Endothelial cell of umbilical vein (primary cell): Measurements from ENCODE around the gene CEACAM1. TPM values are rescaled to one million over a fixed set of nuclear protein-coding genes. Genes with fewer than 3 reads are reported as not detected.

ENCODE experiments used
- BruUV-seq: library from RNA; stranded (reverse); fragments of 400-500 nt; replicated peaks from 2 replicates; lab custom pipeline; 2021; lab: Mats Ljungman, UMichigan
- CTCF ChIA-PET: fragments of 300-600, 350-600 bp; sonication (Branson Sonifier 250); formaldehyde crosslinking; loops from one replicate; lab custom pipeline; 2021; ENCODE audit warnings: antibody characterized with exemption, inconsistent platforms; lab: Charles Lee
- POLR2A ChIA-PET: fragments of 300-600, 350-600 bp; sonication (Branson Sonifier 250); formaldehyde crosslinking; loops from one replicate; lab custom pipeline; 2021; ENCODE audit warnings: antibody characterized with exemption, inconsistent platforms; lab: Charles Lee
- DNase-seq: peaks from one replicate; pipeline ENCODE4 v3.0.0-alpha.2; 2011; ENCODE audit warnings: low read depth, low spot score
- FAIRE-seq: peaks from 2 replicates; lab custom pipeline; 2011; peaks lifted over from hg19 to GRCh38; lab: Jason Lieb, UNC
- H2AFZ ChIP-seq: 2 replicates; pipeline ENCODE4 v1.6.0; 2012; ENCODE audit warnings: low read depth, low read length, control low read depth, inconsistent platforms
- H3K27ac ChIP-seq: 2 replicates; pipeline ENCODE4 v1.5.1; 2011; ENCODE audit warnings: low read depth, mild to moderate bottlenecking, control low read depth, low read length, moderate library complexity; ENCODE audit not compliant: insufficient read depth
- H3K27me3 ChIP-seq, 2 experiments: 2 replicates each; pipeline versions ENCODE4 v1.6.0 to v1.6.1; 2011; ENCODE audit warnings: low read length in 2 of 2, mixed read lengths in 1 of 2; ENCODE audit not compliant: control insufficient read depth in 2 of 2, insufficient read depth in 2 of 2
- H3K36me3 ChIP-seq, 2 experiments: 2 replicates in 1 of 2; 3 replicates in 1 of 2; pipeline ENCODE4 v1.5.1; 2011; ENCODE audit warnings: low read length in 2 of 2, mild to moderate bottlenecking in 1 of 2, moderate library complexity in 1 of 2; ENCODE audit not compliant: control insufficient read depth in 2 of 2, insufficient read depth in 2 of 2; ENCODE audit errors: extremely low read depth in 1 of 2
- H3K4me1 ChIP-seq: 3 replicates; pipeline ENCODE4 v1.5.1; 2011; ENCODE audit warnings: mild to moderate bottlenecking, low read length; ENCODE audit not compliant: control insufficient read depth, insufficient read depth; ENCODE audit errors: extremely low read depth
- H3K4me2 ChIP-seq: 2 replicates; pipeline ENCODE4 v1.6.1; 2011; ENCODE audit warnings: low read length, control low read depth, mixed read lengths; ENCODE audit not compliant: insufficient read depth
- H3K4me3 ChIP-seq, 3 experiments: fragments of 200-600 bp in 1 of 3; sonication (generic), shearing (Covaris generic) in 1 of 3; replicated peaks in 1 of 3; 2 replicates each; pipeline ENCODE4 v1.5.1; 2011 to 2016; ENCODE audit warnings: control low read depth in 3 of 3, low read length in 3 of 3, mild to moderate bottlenecking in 2 of 3, inconsistent platforms in 1 of 3, low read depth in 1 of 3, moderate library complexity in 1 of 3; ENCODE audit not compliant: insufficient read depth in 1 of 3
- H3K79me2 ChIP-seq: 2 replicates; pipeline ENCODE4 v1.6.0; 2012; ENCODE audit warnings: low read length, inconsistent platforms; ENCODE audit not compliant: control insufficient read depth, insufficient read depth
- H3K9ac ChIP-seq: replicated peaks from 2 replicates; pipeline ENCODE3; 2011; ENCODE audit warnings: low read length, control low read depth; ENCODE audit not compliant: insufficient read depth; ENCODE audit errors: extremely low read depth
- H3K9me1 ChIP-seq: replicated peaks from 3 replicates; pipeline ENCODE4 v1.6.0; 2011; ENCODE audit warnings: mild to moderate bottlenecking, low read length; ENCODE audit not compliant: control insufficient read depth, insufficient read depth; ENCODE audit errors: extremely low read depth
- H3K9me3 ChIP-seq: replicated peaks from 2 replicates; pipeline ENCODE4 v1.5.1; 2012; ENCODE audit warnings: low read length, inconsistent platforms; ENCODE audit not compliant: control insufficient read depth, insufficient read depth
- H4K20me1 ChIP-seq: replicated peaks from 2 replicates; pipeline ENCODE3; 2011; ENCODE audit warnings: mild to moderate bottlenecking, low read length; ENCODE audit not compliant: control insufficient read depth, insufficient read depth; ENCODE audit errors: extremely low read depth
- EZH2 ChIP-seq: IDR thresholded peaks from 2 replicates; pipeline ENCODE4 v1.6.1; 2012; ENCODE audit warnings: borderline replicate concordance, low read depth, mild to moderate bottlenecking, moderate library complexity, low read length, inconsistent platforms; ENCODE audit not compliant: severe bottlenecking
- FOS ChIP-seq: IDR thresholded peaks from 2 replicates; pipeline ENCODE4 v1.6.1; 2011; ENCODE audit warnings: mild to moderate bottlenecking, low read length, moderate library complexity, borderline replicate concordance; ENCODE audit not compliant: insufficient read depth
- GATA2 ChIP-seq: IDR thresholded peaks from 2 replicates; pipeline ENCODE4 v1.7.0; 2011; ENCODE audit warnings: low read depth, mild to moderate bottlenecking, moderate library complexity, mixed read lengths, low read length; ENCODE audit not compliant: insufficient read length, insufficient read depth
- JUN ChIP-seq: IDR thresholded peaks from 2 replicates; pipeline ENCODE4 v1.6.1; 2011; ENCODE audit warnings: borderline replicate concordance, low read depth; ENCODE audit not compliant: insufficient read length, insufficient read depth
- MYC ChIP-seq: IDR thresholded peaks from one replicate; pipeline ENCODE4 v1.6.1; 2011; ENCODE audit warnings: mild to moderate bottlenecking, low read depth, low read length
- dilution Hi-C: fragments of 300-500 bp; cut with MboI; formaldehyde crosslinking; loops from one replicate; pipeline ENCODE4 v1.15.0; 2019; ENCODE audit warnings: low sequenced_read_pairs; ENCODE audit not compliant: extremely low pct_ligation_motif_present
- intact Hi-C: fragments of 100-400 bp; cut with micrococcal nuclease; formaldehyde crosslinking; loops from one replicate; pipeline ENCODE4 v1.10.0; 2022
- polyA plus RNA-seq, 4 experiments: library from polyadenylated mRNA; depleted of rRNA in 3 of 4; stranded (reverse) in 3 of 4; unstranded in 1 of 4; fragments of >200 nt; gene quantifications; 2 replicates each; pipeline versions ENCODE4 v1.2.1 to v1.2.3, GENCODE V29; 2011 to 2012; ENCODE audit warnings: missing spikeins in 1 of 4
- total RNA-seq: library from RNA; stranded (reverse); gene quantifications from 2 replicates; pipeline ENCODE4 v1.2.3, GENCODE V29; 2021
- TF ChIP-seq, protein P1 (sequence below): IDR thresholded peaks from 2 replicates; pipeline ENCODE4 v1.6.1; 2011; ENCODE audit not compliant: insufficient read depth, insufficient read length
- TF ChIP-seq, protein P2 (sequence below), 2 donors: IDR thresholded peaks; 1 replicate in 1 of 2; 2 replicates in 1 of 2; pipeline ENCODE4 v1.5.1; 2011; ENCODE audit warnings: low read length in 2 of 2, mild to moderate bottlenecking in 2 of 2, moderate library complexity in 2 of 2, control low read depth in 1 of 2, inconsistent platforms in 1 of 2, low read depth in 1 of 2; ENCODE audit not compliant: insufficient read depth in 1 of 2; ENCODE audit errors: extremely low read depth in 1 of 2

The CEACAM1 gene
- total and polyA plus RNA-seq, 2 donors (not counting 3 experiments of a cell fraction or from before 2014, with no cell fraction given): 3.5 to 3.6 TPM

DNA sequence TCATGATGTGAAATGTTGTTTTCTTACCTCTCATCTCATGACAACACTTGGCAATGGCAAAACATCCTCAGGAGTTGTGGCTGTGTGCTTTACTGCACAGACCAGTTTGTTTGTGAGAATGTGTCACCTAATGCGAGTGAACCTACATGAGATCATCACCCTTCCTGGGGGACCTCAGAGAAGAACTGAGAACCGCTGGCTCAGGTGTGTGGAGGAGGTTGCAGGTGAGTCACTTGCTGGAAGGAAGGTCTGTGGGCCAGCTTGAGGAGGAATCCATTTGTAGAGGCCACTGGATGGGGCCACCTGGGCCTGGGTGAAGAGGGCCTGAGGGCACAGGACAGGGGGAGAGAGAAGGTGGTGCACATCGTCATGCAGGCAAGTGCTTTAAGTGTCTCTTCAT lies 3.0 kb upstream of the CEACAM1 start:
- CTCF ChIA-PET: interaction anchor here (0.6 to 5.6 kb wide), 5 partner anchors 77 to 93 kb away, joined by 3 to 137 read pairs (median 6); no protein-coding TSS in a partner anchor
- no peaks in the 10 kb centered on the region for H3K9me3 ChIP-seq
- H3K27ac ChIP-seq: no peak overlapping the region
- intact Hi-C loops: no loop called here
- no peaks in the 10 kb centered on the region for H4K20me1 ChIP-seq
- H2AFZ ChIP-seq: no peak overlapping the region
- H3K36me3 ChIP-seq: no peaks in the 10 kb centered on the region
- POLR2A ChIA-PET: no interaction called here
- H3K9me1 ChIP-seq: no peaks in the 10 kb centered on the region
- H3K4me1 ChIP-seq: peaks cover 8% of the 10 kb centered on the region
- dilution Hi-C loops: no loop called here
- BruUV-seq: no TSS peak
- H3K4me2 ChIP-seq: no peak overlapping the region
- no peak for FAIRE-seq
- H3K79me2 ChIP-seq: no peaks in the 10 kb centered on the region
- H3K9ac ChIP-seq: no peak overlapping the region
- no peak for TF ChIP-seq JUN
- TF ChIP-seq, protein P1, sequence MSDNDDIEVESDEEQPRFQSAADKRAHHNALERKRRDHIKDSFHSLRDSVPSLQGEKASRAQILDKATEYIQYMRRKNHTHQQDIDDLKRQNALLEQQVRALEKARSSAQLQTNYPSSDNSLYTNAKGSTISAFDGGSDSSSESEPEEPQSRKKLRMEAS: no peak
- no peak for TF ChIP-seq MYC
- no peak for TF ChIP-seq FOS
- TF ChIP-seq EZH2: no peak
- TF ChIP-seq GATA2: no peak
- H3K27me3 ChIP-seq: no peaks in the 10 kb centered on the region
- no peak overlapping the region for H3K4me3 ChIP-seq
- DNase-seq: no peak

DNA sequence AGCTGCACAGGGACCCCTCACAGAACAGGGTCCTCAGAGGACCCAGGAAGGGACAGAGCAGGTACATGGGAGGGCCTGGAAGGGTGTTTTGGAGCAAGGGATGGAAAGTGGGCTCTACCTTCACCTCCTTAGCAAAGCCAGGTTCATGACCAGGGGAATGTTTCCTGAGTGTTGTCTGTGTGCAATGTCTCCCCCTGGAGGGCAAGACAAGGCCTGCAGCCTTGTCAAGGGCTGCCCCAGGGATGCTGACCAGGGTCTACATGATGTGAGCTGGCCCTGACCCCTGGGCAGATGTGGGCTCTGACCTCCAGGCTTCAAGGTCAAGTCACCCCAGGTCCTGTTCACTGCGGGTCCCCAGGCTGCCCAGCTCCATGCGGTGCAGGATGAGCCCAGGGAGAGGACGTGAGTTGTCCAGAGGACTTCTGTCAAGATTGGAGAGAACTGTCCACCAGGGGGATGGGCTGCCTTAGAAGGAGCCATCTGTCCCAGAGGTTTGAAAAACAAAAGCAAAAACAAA lies 1.0 kb upstream of the CEACAM1 start:
- FAIRE-seq (peak; percentile 70), DNase-seq (peak; percentile 57)
- dilution Hi-C loops (no loop called here), intact Hi-C loops (loop anchor here (1.0 kb wide), 1 partner anchor 79 kb away; no protein-coding TSS in a partner anchor)
- Histone ChIP-seq H3K79me2 (no peaks in the 10 kb centered on the region), H3K9ac (no peak overlapping the region), H3K27ac (no peak overlapping the region), H4K20me1 (no peaks in the 10 kb centered on the region), H3K9me3 (no peaks in the 10 kb centered on the region), H3K4me3 (no peak overlapping the region), H3K4me2 (no peak overlapping the region), H3K9me1 (no peaks in the 10 kb centered on the region), H3K27me3 (no peaks in the 10 kb centered on the region), H3K4me1 (peaks cover 8% of the 10 kb centered on the region), H2AFZ (no peak overlapping the region), H3K36me3 (no peaks in the 10 kb centered on the region)
- ChIA-PET CTCF (interaction anchor here (0.6 to 5.6 kb wide), 13 partner anchors 8 to 91 kb away, joined by 4 to 137 read pairs (median 7); no protein-coding TSS in a partner anchor), POLR2A (interaction anchor here (0.6 kb wide), 1 partner anchor 164 kb away, joined by 9 read pairs; no protein-coding TSS in a partner anchor)
- TF ChIP-seq, protein P2, sequence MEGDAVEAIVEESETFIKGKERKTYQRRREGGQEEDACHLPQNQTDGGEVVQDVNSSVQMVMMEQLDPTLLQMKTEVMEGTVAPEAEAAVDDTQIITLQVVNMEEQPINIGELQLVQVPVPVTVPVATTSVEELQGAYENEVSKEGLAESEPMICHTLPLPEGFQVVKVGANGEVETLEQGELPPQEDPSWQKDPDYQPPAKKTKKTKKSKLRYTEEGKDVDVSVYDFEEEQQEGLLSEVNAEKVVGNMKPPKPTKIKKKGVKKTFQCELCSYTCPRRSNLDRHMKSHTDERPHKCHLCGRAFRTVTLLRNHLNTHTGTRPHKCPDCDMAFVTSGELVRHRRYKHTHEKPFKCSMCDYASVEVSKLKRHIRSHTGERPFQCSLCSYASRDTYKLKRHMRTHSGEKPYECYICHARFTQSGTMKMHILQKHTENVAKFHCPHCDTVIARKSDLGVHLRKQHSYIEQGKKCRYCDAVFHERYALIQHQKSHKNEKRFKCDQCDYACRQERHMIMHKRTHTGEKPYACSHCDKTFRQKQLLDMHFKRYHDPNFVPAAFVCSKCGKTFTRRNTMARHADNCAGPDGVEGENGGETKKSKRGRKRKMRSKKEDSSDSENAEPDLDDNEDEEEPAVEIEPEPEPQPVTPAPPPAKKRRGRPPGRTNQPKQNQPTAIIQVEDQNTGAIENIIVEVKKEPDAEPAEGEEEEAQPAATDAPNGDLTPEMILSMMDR (IDR thresholded peaks at IDR 0.05; ENCODE audit: extremely low read depth in 1 of 2, insufficient read depth in 1 of 2, low read depth in 1 of 2, low read length in 2 of 2): peak; percentile 93
- no peak for TF ChIP-seq JUN
- no TSS peak for BruUV-seq
